Adipocyte (in vitro differentiated cells): Measurements from ENCODE around the gene IL17F.
"Not testable (repeated sequence)": the region's sequence is repeated elsewhere in the genome, so short reads cannot be mapped to it uniquely, and the experiment has no call there.

Source experiments
- DNase-seq: peaks from one replicate; pipeline ENCODE4 v3.0.0-alpha.2; 2015; ENCODE audit warnings: low read depth
- H3K27me3 ChIP-seq: replicated peaks from 2 replicates; pipeline ENCODE4 v1.7.0; 2013; ENCODE audit warnings: mild to moderate bottlenecking, low read length, moderate library complexity; ENCODE audit not compliant: control insufficient read depth, insufficient read depth
- H3K36me3 ChIP-seq: 2 replicates; pipeline ENCODE4 v1.7.0; 2013; ENCODE audit warnings: low read length, mild to moderate bottlenecking, moderate library complexity; ENCODE audit not compliant: control insufficient read depth, insufficient read depth, severe bottlenecking
- H3K4me1 ChIP-seq: 2 replicates; pipeline ENCODE4 v1.7.0; 2013; ENCODE audit warnings: mild to moderate bottlenecking, low read length, moderate library complexity; ENCODE audit not compliant: control insufficient read depth, insufficient read depth
- H3K4me3 ChIP-seq: 2 replicates; pipeline ENCODE4 v1.7.0; 2013; ENCODE audit warnings: mild to moderate bottlenecking, low read length, moderate library complexity
- H3K9ac ChIP-seq: 2 replicates; pipeline ENCODE4 v1.7.0; 2013; ENCODE audit warnings: mild to moderate bottlenecking, low read length, moderate library complexity
- H3K9me3 ChIP-seq: 2 replicates; pipeline ENCODE4 v1.7.0; 2013; ENCODE audit warnings: mild to moderate bottlenecking, low read length, moderate library complexity; ENCODE audit not compliant: control insufficient read depth

The IL17F gene

GRCh38 chr6:52210227-52210626, 34.1 kb downstream of the IL17F start:
- no peaks in the 10 kb centered on the region for H3K4me1 ChIP-seq
- no peaks in the 10 kb centered on the region for H3K9me3 ChIP-seq
- DNase-seq: no peak
- no peaks in the 10 kb centered on the region for H3K36me3 ChIP-seq
- no peak overlapping the region for H3K4me3 ChIP-seq
- H3K9ac ChIP-seq: no peak overlapping the region
- peaks cover 2% of the 10 kb centered on the region for H3K27me3 ChIP-seq

- Histone ChIP-seq H3K9me3 (no peaks in the 10 kb centered on the region), H3K36me3 (no peaks in the 10 kb centered on the region), H3K4me3 (no peak overlapping the region), H3K27me3 (no peaks in the 10 kb centered on the region), H3K4me1 (no peaks in the 10 kb centered on the region), H3K9ac (no peak overlapping the region)
- no peak for DNase-seq
Observed at GRCh38 chr6:52209770-52210169, 34.5 kb downstream of the IL17F start.

- Histone ChIP-seq H3K4me3 (no peak overlapping the region), H3K36me3 (no peaks in the 10 kb centered on the region), H3K9ac (no peak overlapping the region), H3K9me3 (no peaks in the 10 kb centered on the region), H3K27me3 (no peaks in the 10 kb centered on the region), H3K4me1 (no peaks in the 10 kb centered on the region)
- DNase-seq: no peak
Observed at GRCh38 chr6:52208612-52209011, 35.7 kb downstream of the IL17F start.

GRCh38 chr6:52207066-52207465, 37.2 kb downstream of the IL17F start:
- Histone ChIP-seq H3K4me3 (no peak overlapping the region), H3K36me3 (no peaks in the 10 kb centered on the region), H3K4me1 (no peaks in the 10 kb centered on the region), H3K27me3 (no peaks in the 10 kb centered on the region), H3K9me3 (no peaks in the 10 kb centered on the region), H3K9ac (no peak overlapping the region)
- DNase-seq: no peak

- DNase-seq: no peak
- no peaks in the 10 kb centered on the region for H3K36me3 ChIP-seq
- no peak overlapping the region for H3K9ac ChIP-seq
- no peaks in the 10 kb centered on the region for H3K27me3 ChIP-seq
- peaks cover 23% of the 10 kb centered on the region for H3K9me3 ChIP-seq
- no peak overlapping the region for H3K4me3 ChIP-seq
- H3K4me1 ChIP-seq: no peaks in the 10 kb centered on the region
Observed at GRCh38 chr6:52201493-52201892, 42.8 kb downstream of the IL17F start.

- Histone ChIP-seq H3K4me1 (no peaks in the 10 kb centered on the region), H3K9me3 (peaks cover 23% of the 10 kb centered on the region), H3K27me3 (no peaks in the 10 kb centered on the region), H3K4me3 (no peak overlapping the region), H3K9ac (no peak overlapping the region), H3K36me3 (no peaks in the 10 kb centered on the region)
- no peak for DNase-seq
Observed at GRCh38 chr6:52201046-52201445, 43.3 kb downstream of the IL17F start.

GRCh38 chr6:52200088-52200487, 44.2 kb downstream of the IL17F start:
- H3K9ac ChIP-seq, DNase-seq, H3K27me3 ChIP-seq, H3K36me3 ChIP-seq, H3K4me1 ChIP-seq, H3K4me3 ChIP-seq: not testable (repeated sequence)
- peaks cover 23% of the 10 kb centered on the region for H3K9me3 ChIP-seq

- H3K9me3 ChIP-seq: peaks cover 12% of the 10 kb centered on the region
Observed at GRCh38 chr6:52195886-52196285, 48.4 kb downstream of the IL17F start.

GRCh38 chr6:52191824-52192223, 52.5 kb downstream of the IL17F start:
- Histone ChIP-seq H3K9ac (no peak overlapping the region), H3K4me3 (no peak overlapping the region), H3K4me1 (no peaks in the 10 kb centered on the region), H3K9me3 (no peaks in the 10 kb centered on the region), H3K36me3 (no peaks in the 10 kb centered on the region), H3K27me3 (no peaks in the 10 kb centered on the region)
- DNase-seq: no peak

More at GRCh38 chr6:52195886-52196285, 48.4 kb downstream of the IL17F start:
- DNase-seq: no peak
- Histone ChIP-seq H3K27me3 (no peaks in the 10 kb centered on the region), H3K4me1 (no peaks in the 10 kb centered on the region), H3K9ac (no peak overlapping the region), H3K36me3 (no peaks in the 10 kb centered on the region), H3K4me3 (no peak overlapping the region)

GRCh38 chr6:52190409-52190808, 53.9 kb downstream of the IL17F start:
- Histone ChIP-seq H3K9me3 (no peaks in the 10 kb centered on the region), H3K27me3 (peaks cover 4% of the 10 kb centered on the region), H3K4me3 (no peak overlapping the region), H3K36me3 (no peaks in the 10 kb centered on the region), H3K9ac (no peak overlapping the region), H3K4me1 (no peaks in the 10 kb centered on the region)
- DNase-seq: no peak

- H3K4me3 ChIP-seq: no peak overlapping the region
- no peak overlapping the region for H3K9ac ChIP-seq
- no peaks in the 10 kb centered on the region for H3K4me1 ChIP-seq
- no peaks in the 10 kb centered on the region for H3K36me3 ChIP-seq
- no peak for DNase-seq
- H3K27me3 ChIP-seq: peaks cover 6% of the 10 kb centered on the region
- H3K9me3 ChIP-seq: no peaks in the 10 kb centered on the region
Observed at GRCh38 chr6:52189974-52190373, 54.3 kb downstream of the IL17F start.

- no peaks in the 10 kb centered on the region for H3K9me3 ChIP-seq
- no peaks in the 10 kb centered on the region for H3K36me3 ChIP-seq
- DNase-seq: no peak
- no peak overlapping the region for H3K9ac ChIP-seq
- peaks cover 18% of the 10 kb centered on the region for H3K27me3 ChIP-seq
- no peaks in the 10 kb centered on the region for H3K4me1 ChIP-seq
- H3K4me3 ChIP-seq: no peak overlapping the region
Observed at GRCh38 chr6:52187098-52187497, 57.2 kb downstream of the IL17F start.
